WTC11 (cell line): ENCODE measurements around the gene EVA1C.

Source experiments
- ATF3 ChIP-seq: sonication (generic); formaldehyde crosslinking; conservative IDR thresholded peaks from 2 replicates; pipeline ENCODE4 v1.8.1; 2022; ENCODE audit warnings: mild to moderate bottlenecking, missing genetic modification reagents
- CTCF ChIP-seq: fragments of 200-600 bp; IDR thresholded peaks from 2 replicates; pipeline ENCODE4 v1.8.0; 2022; ENCODE audit warnings: antibody characterized with exemption
- FOXJ3 ChIP-seq: sonication (generic); formaldehyde crosslinking; IDR thresholded peaks from 2 replicates; pipeline ENCODE4 v1.9.0; 2021; ENCODE audit warnings: missing genetic modification reagents, mild to moderate bottlenecking, borderline replicate concordance
- FOXK1 ChIP-seq: sonication (generic); formaldehyde crosslinking; IDR thresholded peaks from 2 replicates; pipeline ENCODE4 v1.8.0; 2022; ENCODE audit warnings: mild to moderate bottlenecking, moderate library complexity, missing genetic modification reagents
- NFATC4 ChIP-seq: fragments of 250-450 bp; sonication (Bioruptor Pico); IDR thresholded peaks from 2 replicates; pipeline ENCODE4 v1.9.0; 2021; ENCODE audit warnings: mild to moderate bottlenecking
- SMAD4 ChIP-seq: sonication (generic); formaldehyde crosslinking; IDR thresholded peaks from 2 replicates; pipeline ENCODE4 v1.8.0; 2022; ENCODE audit warnings: mild to moderate bottlenecking, missing genetic modification reagents
- TP53 ChIP-seq: sonication (generic); formaldehyde crosslinking; IDR thresholded peaks from 2 replicates; pipeline ENCODE4 v1.8.1; 2023; ENCODE audit warnings: mild to moderate bottlenecking, missing genetic modification reagents
- USF2 ChIP-seq: sonication (generic); formaldehyde crosslinking; IDR thresholded peaks from 2 replicates; pipeline ENCODE4 v1.8.1; 2023; ENCODE audit warnings: mild to moderate bottlenecking, missing genetic modification reagents, moderate library complexity
- ZNF263 ChIP-seq: sonication (generic); formaldehyde crosslinking; IDR thresholded peaks from 2 replicates; pipeline ENCODE4 v1.8.1; 2022; ENCODE audit warnings: low read depth, mild to moderate bottlenecking, moderate library complexity, missing genetic modification reagents
- ZNF423 ChIP-seq: fragments of 250-450 bp; sonication (Bioruptor Pico); IDR thresholded peaks from 2 replicates; pipeline ENCODE4 v2.1.2; 2022; ENCODE audit warnings: mild to moderate bottlenecking, moderate library complexity
- ZNF512 ChIP-seq: sonication (generic); formaldehyde crosslinking; IDR thresholded peaks from 2 replicates; pipeline ENCODE4 v1.8.1; 2022; ENCODE audit warnings: missing genetic modification reagents, borderline replicate concordance

- TF ChIP-seq FOXJ3 = no peak
- TF ChIP-seq NFATC4 (CRISPR knock-in tag) = no peak
- TF ChIP-seq CTCF = no peak
- no peak for TF ChIP-seq ZNF512 (CRISPR knock-in tag)
- no peak for TF ChIP-seq TP53 (CRISPR knock-in tag)
- TF ChIP-seq ZNF423 = no peak
- no peak for TF ChIP-seq ZNF263
- TF ChIP-seq SMAD4 (CRISPR knock-in tag) = no peak
- no peak for TF ChIP-seq USF2 (CRISPR knock-in tag)
- no peak for TF ChIP-seq FOXK1
- TF ChIP-seq ATF3 (CRISPR knock-in tag) = no peak
These were observed 30.2 kb downstream of the EVA1C start for GRCh38 chr21:32442566-32443318.
